Upper lobe of left lung (tissue), 6 donors: Measurements from ENCODE around the gene CCDC192. TPM values are rescaled to one million over a fixed set of nuclear protein-coding genes. Genes with fewer than 3 reads are reported as not detected.
A peak's percentile ranks its signal among the peaks of the same experiment; 100 is the strongest.

ENCODE experiments used
- ATAC-seq, 2 donors: fragments of 200-7000 bp; cut with Tn5 transposase; one replicate each; pipeline ENCODE4 v1.9.1; 2022; ENCODE audit warnings: mild to moderate bottlenecking in 2 of 2, moderate library complexity in 2 of 2; ENCODE audit not compliant: low FRiP score in 2 of 2
- DNase-seq, 2 donors: peaks; one replicate each; pipeline ENCODE4 v3.0.0-alpha.2; 2019 to 2020
- H3K27ac ChIP-seq, 4 donors: fragments of 200-600 bp; sonication (generic); one replicate each; pipeline ENCODE4 v1.5.1; 2016 to 2019
- H3K27me3 ChIP-seq, 4 donors: fragments of 200-600 bp; sonication (generic); one replicate each; pipeline ENCODE4 v1.5.1; 2017 to 2019
- H3K36me3 ChIP-seq, 4 donors: fragments of 200-600 bp; sonication (generic); one replicate each; pipeline ENCODE4 v1.5.1; 2016 to 2019
- H3K4me1 ChIP-seq, 4 donors: fragments of 200-600 bp; sonication (generic); one replicate each; pipeline ENCODE4 v1.5.1; 2018 to 2019
- H3K4me3 ChIP-seq, 4 donors: fragments of 200-600 bp; sonication (generic); one replicate each; pipeline ENCODE4 v1.5.1; 2017 to 2019; ENCODE audit warnings: mild to moderate bottlenecking in 2 of 4, moderate library complexity in 1 of 4
- H3K9me3 ChIP-seq, 4 donors: fragments of 200-600 bp; sonication (generic); one replicate each; pipeline ENCODE4 v1.5.1; 2018 to 2019
- CTCF ChIP-seq, 6 experiments: fragments of 450-650 bp in 4 of 6; fragments of 200-600 bp in 2 of 6; sonication (generic) in 2 of 6; IDR thresholded peaks; one replicate each; pipeline ENCODE4 v1.5.1; 2016 to 2019; ENCODE audit warnings: antibody characterized with exemption in 6 of 6
- EP300 ChIP-seq, 4 donors: sonication (generic); formaldehyde crosslinking; IDR thresholded peaks; one replicate each; pipeline ENCODE4 v1.5.1; 2017; ENCODE audit warnings: antibody characterized with exemption in 4 of 4, control low read depth in 2 of 4
- POLR2A ChIP-seq, 4 donors: fragments of 450-650 bp; IDR thresholded peaks; one replicate each; pipeline ENCODE4 v1.5.1; 2016 to 2017; ENCODE audit warnings: antibody characterized with exemption in 4 of 4, mild to moderate bottlenecking in 2 of 4
- POLR2AphosphoS5 ChIP-seq, 2 donors: sonication (generic); formaldehyde crosslinking; IDR thresholded peaks; one replicate each; pipeline ENCODE4 v1.5.1; 2017; ENCODE audit warnings: antibody characterized with exemption in 2 of 2
- WGBS, 2 donors: methylation state at CpG; one replicate each; pipeline ENCODE4 v1.1.5; 2017 to 2018; 5-methylcytosine and 5-hydroxymethylcytosine counted together
- total RNA-seq, 6 donors: library from RNA; depleted of rRNA in 4 of 6; stranded (reverse); fragments of >200 nt in 4 of 6; gene quantifications; one replicate each; pipeline versions ENCODE4 v1.1.0 to v1.2.1, GENCODE V29; 2016 to 2021
- donor health status: DM: no; HTN: no; CAD: no; lungs with moderate emphysema.
- donor health status: DM: no; HTN: yes; CAD: no; lungs with severe emphysema.

CCDC192 gene
- total RNA-seq, 6 donors from 2014 or later = 0.76 TPM; not detected in 5

GRCh38 chr5:127942246-127943060, 239.3 kb downstream of the CCDC192 start:
- ATAC-seq (no peak), DNase-seq (no peak)
- TF ChIP-seq CTCF (IDR thresholded peaks at IDR 0.05) = peak in 1 of 6 experiments; percentile 11
- no peak for TF ChIP-seq POLR2A (IDR thresholded peaks at IDR 0.05)
- no peak for TF ChIP-seq POLR2AphosphoS5 (IDR thresholded peaks at IDR 0.05)
- no peak for TF ChIP-seq EP300 (IDR thresholded peaks at IDR 0.05)
- H3K4me3 ChIP-seq = no peak overlapping the region
- H3K9me3 ChIP-seq = no peaks in the 10 kb centered on the region
- H3K27me3 ChIP-seq = no peaks in the 10 kb centered on the region
- WGBS, 2 donors = 72 to 78% methylated on average over 3 of the region's 3 CpGs
- no peaks in the 10 kb centered on the region for H3K36me3 ChIP-seq
- H3K4me1 ChIP-seq = peaks cover 0 to 7% (median 3%) of the 10 kb centered on the region in 4 donors
- no peak overlapping the region for H3K27ac ChIP-seq

DNA sequence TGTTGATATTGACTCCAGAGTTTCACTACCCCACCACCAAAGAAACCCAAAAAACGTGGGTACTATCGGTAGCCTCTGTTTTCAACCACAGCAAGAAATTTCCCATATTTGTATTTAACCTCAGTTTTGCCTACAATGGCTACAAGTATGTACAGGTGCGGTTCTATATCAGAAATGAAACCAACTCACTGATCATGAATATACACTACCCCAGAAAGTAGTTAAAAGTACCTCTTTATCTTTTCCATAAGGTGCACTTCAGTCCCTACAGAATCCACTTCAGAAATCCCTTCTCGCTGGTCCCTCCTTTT, 239.8 kb downstream of the CCDC192 start:
- H3K9me3 ChIP-seq = no peaks in the 10 kb centered on the region
- no peak for DNase-seq
- no peaks in the 10 kb centered on the region for H3K36me3 ChIP-seq
- no peak overlapping the region for H3K27ac ChIP-seq
- 92% methylated on average over 4 of the region's 4 CpGs for WGBS, 2 donors
- no peak for ATAC-seq
- no peaks in the 10 kb centered on the region for H3K27me3 ChIP-seq
- TF ChIP-seq CTCF (IDR thresholded peaks at IDR 0.05) = no peak
- TF ChIP-seq POLR2AphosphoS5 (IDR thresholded peaks at IDR 0.05) = no peak
- TF ChIP-seq EP300 (IDR thresholded peaks at IDR 0.05) = no peak
- no peak for TF ChIP-seq POLR2A (IDR thresholded peaks at IDR 0.05)
- peaks cover 0 to 7% (median 3%) of the 10 kb centered on the region in 4 donors for H3K4me1 ChIP-seq
- H3K4me3 ChIP-seq = no peak overlapping the region

- ATAC-seq = no peak
- 78 to 86% methylated on average over 5 of the region's 5 CpGs for WGBS, 2 donors
- Histone ChIP-seq H3K27ac (no peak overlapping the region), H3K9me3 (no peaks in the 10 kb centered on the region), H3K27me3 (no peaks in the 10 kb centered on the region), H3K4me3 (no peak overlapping the region), H3K36me3 (no peaks in the 10 kb centered on the region), H3K4me1 (peaks cover 0 to 7% (median 3%) of the 10 kb centered on the region in 4 donors)
- TF ChIP-seq EP300 (IDR thresholded peaks at IDR 0.05) (no peak), POLR2A (IDR thresholded peaks at IDR 0.05) (no peak), CTCF (IDR thresholded peaks at IDR 0.05) (no peak), POLR2AphosphoS5 (IDR thresholded peaks at IDR 0.05) (no peak)
- no peak for DNase-seq
These were observed 240.9 kb downstream of the CCDC192 start for GRCh38 chr5:127944125-127944524.

GRCh38 chr5:127947941-127948340, 244.8 kb downstream of the CCDC192 start:
- H3K4me1 ChIP-seq = no peaks in the 10 kb centered on the region
- no peaks in the 10 kb centered on the region for H3K27me3 ChIP-seq
- no peaks in the 10 kb centered on the region for H3K9me3 ChIP-seq
- TF ChIP-seq CTCF (IDR thresholded peaks at IDR 0.05) = no peak
- no peak for TF ChIP-seq EP300 (IDR thresholded peaks at IDR 0.05)
- no peak for TF ChIP-seq POLR2AphosphoS5 (IDR thresholded peaks at IDR 0.05)
- TF ChIP-seq POLR2A (IDR thresholded peaks at IDR 0.05) = no peak
- ATAC-seq (no peak), DNase-seq (no peak)
- H3K27ac ChIP-seq = no peak overlapping the region
- 85 to 88% methylated on average over 1 of the region's 1 CpG for WGBS, 2 donors
- no peaks in the 10 kb centered on the region for H3K36me3 ChIP-seq
- H3K4me3 ChIP-seq = no peak overlapping the region
